ENCODE data around the gene MYO3B.
"Not testable (repeated sequence)": the region's sequence is repeated elsewhere in the genome, so short reads cannot be mapped to it uniquely, and the experiment has no call there.

DNA sequence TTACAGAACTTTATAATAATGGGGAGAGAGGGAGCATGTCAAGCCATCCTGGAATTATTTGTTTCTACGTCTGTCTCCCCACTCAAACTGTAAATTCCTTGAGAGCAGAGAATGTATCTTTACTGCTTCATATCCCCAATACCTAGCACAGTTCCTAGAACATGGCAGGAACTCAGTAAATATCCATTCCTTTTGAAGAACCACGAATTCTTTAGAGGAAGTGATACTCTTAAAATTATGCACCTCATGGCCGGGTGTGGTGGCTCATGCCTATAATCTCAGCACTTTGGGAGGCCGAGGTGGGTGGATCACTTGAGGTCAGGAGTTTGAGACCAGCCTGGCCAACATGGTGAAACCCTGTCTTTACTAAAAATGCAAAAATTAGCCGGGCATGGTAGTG, 171.3 kb downstream of the MYO3B start:
- not testable (repeated sequence) for TF ChIP-seq CTCF (conservative IDR thresholded peaks at IDR 0.05; ENCODE audit: low read length); EZH2phosphoT487 (IDR thresholded peaks at IDR 0.05; ENCODE audit: borderline replicate concordance, low read depth, low read length)
